ENCODE results near the gene PANX1.

- TF ChIP-seq POLR2A (IDR thresholded peaks at IDR 0.05) (no peak), CTCF (IDR thresholded peaks at IDR 0.05) (no peak), EP300 (IDR thresholded peaks at IDR 0.05) (no peak), POLR2AphosphoS5 (IDR thresholded peaks at IDR 0.05) (no peak)
Measured at GRCh38 chr11:94106716-94107115, 21.9 kb upstream of the PANX1 start.
